A549 treated with ZK216348 at 1 μM for 4 hours (cell line): ENCODE measurements around the gene NPNT. TPM values are rescaled to one million over a fixed set of nuclear protein-coding genes. Genes with fewer than 3 reads are reported as not detected.

Experiments
- total RNA-seq: library from RNA; stranded (reverse); fragments of 200-300 nt; extraction: Qiagen RNA extraction; gene quantifications from 5 replicates; pipeline ENCODE4 v1.2.3, GENCODE V29; 2022; ENCODE audit warnings: low read depth

NPNT gene, protein sequence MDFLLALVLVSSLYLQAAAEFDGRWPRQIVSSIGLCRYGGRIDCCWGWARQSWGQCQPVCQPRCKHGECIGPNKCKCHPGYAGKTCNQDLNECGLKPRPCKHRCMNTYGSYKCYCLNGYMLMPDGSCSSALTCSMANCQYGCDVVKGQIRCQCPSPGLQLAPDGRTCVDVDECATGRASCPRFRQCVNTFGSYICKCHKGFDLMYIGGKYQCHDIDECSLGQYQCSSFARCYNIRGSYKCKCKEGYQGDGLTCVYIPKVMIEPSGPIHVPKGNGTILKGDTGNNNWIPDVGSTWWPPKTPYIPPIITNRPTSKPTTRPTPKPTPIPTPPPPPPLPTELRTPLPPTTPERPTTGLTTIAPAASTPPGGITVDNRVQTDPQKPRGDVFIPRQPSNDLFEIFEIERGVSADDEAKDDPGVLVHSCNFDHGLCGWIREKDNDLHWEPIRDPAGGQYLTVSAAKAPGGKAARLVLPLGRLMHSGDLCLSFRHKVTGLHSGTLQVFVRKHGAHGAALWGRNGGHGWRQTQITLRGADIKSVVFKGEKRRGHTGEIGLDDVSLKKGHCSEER
- 0.22 to 0.60 TPM (median 0.37 TPM) in 5 replicates for total RNA-seq

DNA sequence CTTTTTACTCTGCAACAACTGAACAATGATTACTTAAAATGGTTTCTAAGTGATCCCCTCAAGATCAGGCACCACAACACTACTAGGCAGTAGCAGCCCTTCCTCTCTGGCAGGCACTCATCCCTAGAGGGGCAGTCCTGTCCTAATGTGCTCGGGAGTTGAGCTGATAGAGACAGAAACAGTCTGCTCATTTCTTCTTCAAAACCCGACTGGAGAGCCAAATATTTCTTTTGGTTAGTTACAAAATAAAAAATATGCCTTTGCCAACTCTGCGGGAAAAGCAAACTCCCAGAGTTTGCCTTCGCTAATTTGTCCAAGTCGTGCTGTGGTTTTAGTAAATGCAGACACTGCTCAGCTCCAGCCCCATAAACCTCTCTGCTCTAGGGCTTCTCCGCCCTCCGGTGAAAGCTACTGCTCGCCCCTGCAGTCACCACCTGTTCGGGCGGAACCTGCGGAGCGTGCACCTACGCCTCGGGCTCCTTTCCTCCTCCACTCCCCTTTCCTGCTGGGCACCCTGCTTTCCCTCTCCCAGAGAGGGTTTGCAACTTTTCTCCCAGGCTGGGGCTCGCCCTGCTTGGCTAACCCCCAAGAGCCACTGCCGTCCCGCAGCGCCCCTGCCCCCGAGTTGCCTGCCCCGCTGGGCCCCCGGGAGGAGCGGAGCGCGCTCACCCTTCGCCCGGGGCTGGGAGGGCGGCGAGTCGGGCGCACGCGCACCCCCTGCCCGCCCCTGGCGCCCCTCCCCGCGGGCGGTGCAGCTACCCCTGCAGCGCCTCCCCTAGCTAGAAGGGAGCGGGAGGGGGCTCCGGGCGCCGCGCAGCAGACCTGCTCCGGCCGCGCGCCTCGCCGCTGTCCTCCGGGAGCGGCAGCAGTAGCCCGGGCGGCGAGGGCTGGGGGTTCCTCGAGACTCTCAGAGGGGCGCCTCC, at the start of gene NPNT:
Gene NPNT, plus strand, starts transcription at position 812 of the 923 bp plus-strand sequence. CDS start 182 bp downstream, outside the sequence.

Other genes with a start within 250 kb of the NPNT start
- gene INTS12, start 186.8 kb upstream of the NPNT start, total RNA-seq: 14.5 to 19.4 TPM (median 15.0 TPM) in 5 replicates
- 4.0 to 7.4 TPM (median 7.0 TPM) in 5 replicates for gene GSTCD, start 186.7 kb upstream of the NPNT start, total RNA-seq